GM20000 (cell line): ENCODE data around the gene PDK3.

Experiments used
- DNase-seq: peaks from one replicate; pipeline ENCODE4 v3.0.0; 2012; ENCODE audit warnings: low spot score
- CTCF ChIP-seq: IDR thresholded peaks from 2 replicates; pipeline ENCODE4 v1.5.1; 2012; ENCODE audit warnings: mild to moderate bottlenecking, control low read depth; ENCODE audit errors: extremely low read depth, missing control alignments

Gene PDK3

GRCh38 chrX:24464836-24465531 is at the start of gene PDK3:
Gene PDK3 (plus strand): TSS chrX:24465286. CDS start chrX:24465456, 170 bp downstream.
- peak; percentile 85 for DNase-seq
- TF ChIP-seq CTCF: no peak

GRCh38 chrX:24415921-24416320 is 49.2 kb upstream of the PDK3 start:
- no peak for DNase-seq

GRCh38 chrX:24423960-24424359 is 41.1 kb upstream of the PDK3 start:
- DNase-seq: no peak
- TF ChIP-seq CTCF: no peak

More at GRCh38 chrX:24415921-24416320, 49.2 kb upstream of the PDK3 start:
- TF ChIP-seq CTCF: no peak

GRCh38 chrX:24424948-24425347 is 40.1 kb upstream of the PDK3 start:
- no peak for DNase-seq
- TF ChIP-seq CTCF: no peak

- no peak for DNase-seq
- no peak for TF ChIP-seq CTCF
These were observed 39.3 kb upstream of the PDK3 start for GRCh38 chrX:24425806-24426205.

- TF ChIP-seq CTCF: no peak
- DNase-seq: peak; percentile 3
These were observed 38.7 kb upstream of the PDK3 start for GRCh38 chrX:24426340-24426913.

- TF ChIP-seq CTCF: no peak
- DNase-seq: no peak
These were observed 38.0 kb upstream of the PDK3 start for GRCh38 chrX:24426921-24427746.
